HG03095 (cell line): Measurements from ENCODE around the gene CNKSR3.

Source experiments
- ATAC-seq: cut with Tn5 transposase; IDR thresholded peaks from one replicate; pipeline ENCODE4 v1.9.1; 2021; ENCODE audit warnings: moderate library complexity; ENCODE audit not compliant: unreplicated experiment

The CNKSR3 gene

GRCh38 chr6:154390034-154390433 lies 120.5 kb downstream of the CNKSR3 start:
- no peak for ATAC-seq

GRCh38 chr6:154388803-154389202 lies 121.7 kb downstream of the CNKSR3 start:
- no peak for ATAC-seq

GRCh38 chr6:154386848-154387717 lies 123.4 kb downstream of the CNKSR3 start:
- no peak for ATAC-seq

GRCh38 chr6:154384191-154384590 lies 126.3 kb downstream of the CNKSR3 start:
- no peak for ATAC-seq

GRCh38 chr6:154383273-154383672 lies 127.2 kb downstream of the CNKSR3 start:
- no peak for ATAC-seq

GRCh38 chr6:154382740-154383139 lies 127.7 kb downstream of the CNKSR3 start:
- no peak for ATAC-seq

- no peak for ATAC-seq
Measured at GRCh38 chr6:154381548-154381947, 128.9 kb downstream of the CNKSR3 start.

GRCh38 chr6:154380741-154381140 lies 129.7 kb downstream of the CNKSR3 start:
- ATAC-seq, result no peak

GRCh38 chr6:154379585-154379984 lies 130.9 kb downstream of the CNKSR3 start:
- no peak for ATAC-seq

GRCh38 chr6:154378518-154378917 lies 132.0 kb downstream of the CNKSR3 start:
- no peak for ATAC-seq

GRCh38 chr6:154377726-154378125 lies 132.8 kb downstream of the CNKSR3 start:
- no peak for ATAC-seq

- ATAC-seq, result no peak
Measured at GRCh38 chr6:154373971-154374370, 136.5 kb downstream of the CNKSR3 start.

- ATAC-seq, result no peak
Measured at GRCh38 chr6:154371281-154371680, 139.2 kb downstream of the CNKSR3 start.

- ATAC-seq, result peak; percentile 62
Measured at GRCh38 chr6:154370545-154370944, 139.9 kb downstream of the CNKSR3 start.

GRCh38 chr6:154367839-154368695 lies 142.4 kb downstream of the CNKSR3 start:
- no peak for ATAC-seq

GRCh38 chr6:154367336-154367735 lies 143.1 kb downstream of the CNKSR3 start:
- no peak for ATAC-seq

GRCh38 chr6:154363821-154364220 lies 146.7 kb downstream of the CNKSR3 start:
- no peak for ATAC-seq

- ATAC-seq, result no peak
Measured at GRCh38 chr6:154361476-154361875, 149.0 kb downstream of the CNKSR3 start.

GRCh38 chr6:154360476-154360875 lies 150.0 kb downstream of the CNKSR3 start:
- ATAC-seq, result no peak

- no peak for ATAC-seq
Measured at GRCh38 chr6:154359679-154360078, 150.8 kb downstream of the CNKSR3 start.

- no peak for ATAC-seq
Measured at GRCh38 chr6:154359161-154359574, 151.3 kb downstream of the CNKSR3 start.

GRCh38 chr6:154358019-154358545 lies 152.4 kb downstream of the CNKSR3 start:
- no peak for ATAC-seq
